Osteocyte (in vitro differentiated cells): ENCODE data around the gene CCDC89. TPM values are rescaled to one million over a fixed set of nuclear protein-coding genes. Genes with fewer than 3 reads are reported as not detected.

ENCODE experiments used
- DNase-seq: peaks from one replicate; pipeline ENCODE4 v3.0.0; 2021; ENCODE audit warnings: mixed read lengths; ENCODE audit not compliant: unreplicated experiment; ENCODE audit errors: extremely low spot score
- H3K27ac Mint-ChIP-seq: one replicate; pipeline ENCODE4 v1.8.0; 2021; ENCODE audit warnings: mild to moderate bottlenecking, mixed read lengths; ENCODE audit not compliant: unreplicated experiment
- H3K27me3 Mint-ChIP-seq: one replicate; pipeline ENCODE4 v1.8.0; 2021; ENCODE audit warnings: mixed read lengths; ENCODE audit not compliant: unreplicated experiment
- H3K36me3 Mint-ChIP-seq: one replicate; pipeline ENCODE4 v1.8.0; 2021; ENCODE audit warnings: mixed read lengths; ENCODE audit not compliant: unreplicated experiment
- H3K4me1 Mint-ChIP-seq: one replicate; pipeline ENCODE4 v1.8.0; 2021; ENCODE audit warnings: mixed read lengths; ENCODE audit not compliant: unreplicated experiment
- H3K4me3 Mint-ChIP-seq: one replicate; pipeline ENCODE4 v1.8.0; 2021; ENCODE audit warnings: mild to moderate bottlenecking, moderate library complexity, mixed read lengths; ENCODE audit not compliant: unreplicated experiment
- H3K9me3 Mint-ChIP-seq: one replicate; pipeline ENCODE4 v1.8.0; 2021; ENCODE audit warnings: mixed read lengths; ENCODE audit not compliant: unreplicated experiment
- total RNA-seq: library from RNA; stranded (reverse); gene quantifications from 2 replicates; pipeline ENCODE4 v1.2.1, GENCODE V29; 2021
- TF ChIP-seq, protein P1 (sequence below): fragments of 200-600 bp; sonication (generic); IDR thresholded peaks from 2 replicates; pipeline ENCODE4 v1.5.0; 2021; ENCODE audit warnings: antibody characterized with exemption, mild to moderate bottlenecking, moderate library complexity

CCDC89 gene
- total RNA-seq, 1 donor from 2014 or later = not detected

DNA sequence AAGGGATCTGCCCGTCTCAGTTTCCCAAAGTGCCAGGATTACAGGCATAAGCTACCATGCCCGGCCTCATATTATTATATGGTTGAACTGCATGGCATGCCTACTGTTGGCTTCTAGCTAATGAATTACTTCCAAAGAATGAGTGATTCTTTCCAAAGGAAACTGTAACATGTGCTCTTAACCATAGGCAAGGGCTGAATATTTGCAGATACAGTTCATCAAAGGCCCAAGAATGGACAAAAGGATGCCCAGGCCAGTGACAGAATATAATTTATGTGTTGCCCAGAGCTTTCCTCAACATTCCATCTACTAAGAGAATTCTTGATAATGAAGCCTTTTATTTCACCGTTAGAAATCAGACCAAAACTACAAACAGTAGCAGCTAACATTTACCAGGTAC lies 27.0 kb upstream of the CCDC89 start:
- Mint-ChIP-seq H3K27me3 (no peaks in the 10 kb centered on the region), H3K9me3 (no peaks in the 10 kb centered on the region), H3K36me3 (no peaks in the 10 kb centered on the region), H3K4me1 (no peaks in the 10 kb centered on the region), H3K27ac (no peak overlapping the region), H3K4me3 (no peak overlapping the region)
- DNase-seq = no peak
- TF ChIP-seq, protein P1, sequence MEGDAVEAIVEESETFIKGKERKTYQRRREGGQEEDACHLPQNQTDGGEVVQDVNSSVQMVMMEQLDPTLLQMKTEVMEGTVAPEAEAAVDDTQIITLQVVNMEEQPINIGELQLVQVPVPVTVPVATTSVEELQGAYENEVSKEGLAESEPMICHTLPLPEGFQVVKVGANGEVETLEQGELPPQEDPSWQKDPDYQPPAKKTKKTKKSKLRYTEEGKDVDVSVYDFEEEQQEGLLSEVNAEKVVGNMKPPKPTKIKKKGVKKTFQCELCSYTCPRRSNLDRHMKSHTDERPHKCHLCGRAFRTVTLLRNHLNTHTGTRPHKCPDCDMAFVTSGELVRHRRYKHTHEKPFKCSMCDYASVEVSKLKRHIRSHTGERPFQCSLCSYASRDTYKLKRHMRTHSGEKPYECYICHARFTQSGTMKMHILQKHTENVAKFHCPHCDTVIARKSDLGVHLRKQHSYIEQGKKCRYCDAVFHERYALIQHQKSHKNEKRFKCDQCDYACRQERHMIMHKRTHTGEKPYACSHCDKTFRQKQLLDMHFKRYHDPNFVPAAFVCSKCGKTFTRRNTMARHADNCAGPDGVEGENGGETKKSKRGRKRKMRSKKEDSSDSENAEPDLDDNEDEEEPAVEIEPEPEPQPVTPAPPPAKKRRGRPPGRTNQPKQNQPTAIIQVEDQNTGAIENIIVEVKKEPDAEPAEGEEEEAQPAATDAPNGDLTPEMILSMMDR = no peak

DNA sequence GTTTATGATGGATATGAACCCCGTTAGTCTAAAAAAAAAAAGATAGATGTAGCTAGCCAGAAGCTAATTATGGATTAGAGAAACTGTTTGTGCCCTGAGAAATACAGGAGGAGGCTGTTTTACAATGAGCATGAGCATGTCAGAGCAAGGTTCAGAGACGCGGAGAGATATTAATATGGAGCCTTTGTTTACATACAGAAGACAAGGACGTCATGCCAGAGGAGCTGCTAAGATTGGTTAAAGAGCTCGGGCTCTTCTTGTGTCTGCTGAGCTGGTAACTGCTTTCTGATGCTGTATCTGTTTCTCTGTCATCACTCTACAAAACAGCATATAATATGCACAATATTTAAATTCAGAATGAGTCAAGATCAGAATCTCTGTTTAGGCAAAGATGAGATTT lies 24.9 kb upstream of the CCDC89 start:
- TF ChIP-seq, protein P1 = no peak
- DNase-seq = no peak
- H3K36me3 Mint-ChIP-seq = no peaks in the 10 kb centered on the region
- H3K4me1 Mint-ChIP-seq = no peaks in the 10 kb centered on the region
- no peaks in the 10 kb centered on the region for H3K27me3 Mint-ChIP-seq
- H3K27ac Mint-ChIP-seq = no peak overlapping the region
- no peaks in the 10 kb centered on the region for H3K9me3 Mint-ChIP-seq
- H3K4me3 Mint-ChIP-seq = no peak overlapping the region

DNA sequence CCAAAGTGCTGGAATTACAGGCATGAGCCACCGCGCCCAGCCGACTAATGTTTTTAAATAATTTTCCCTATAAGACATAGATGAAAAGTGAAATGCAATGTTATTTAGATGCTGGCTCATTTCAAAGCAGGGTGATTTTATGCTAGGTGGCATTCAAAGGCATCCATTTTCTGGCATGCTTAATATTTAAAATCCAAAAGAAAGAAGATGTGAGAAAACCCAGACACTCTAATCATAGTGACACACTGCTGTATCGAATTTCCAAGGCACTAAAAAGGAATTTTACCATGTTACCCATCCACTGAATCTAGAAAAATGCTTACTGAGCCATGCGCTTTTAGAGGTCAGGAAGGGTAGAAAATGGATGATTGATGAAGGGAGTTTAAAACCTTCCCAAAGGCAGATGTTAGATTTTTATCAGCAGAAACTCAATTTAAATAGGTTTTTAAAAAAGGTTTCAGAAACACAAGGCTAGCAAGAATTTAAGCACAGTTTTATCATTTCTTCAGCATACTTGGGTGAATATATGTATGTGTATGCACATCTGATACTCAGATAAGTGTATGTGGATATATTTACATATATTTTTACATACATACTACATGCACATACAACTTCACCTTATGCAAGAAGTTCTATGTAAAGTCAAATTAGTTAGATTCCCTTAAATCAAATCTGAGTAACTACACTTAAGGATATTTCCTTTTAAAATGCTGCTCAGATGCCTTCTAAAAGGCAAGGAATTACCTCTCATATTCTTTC lies 24.1 kb upstream of the CCDC89 start:
- no peak for DNase-seq
- H3K36me3 Mint-ChIP-seq = no peaks in the 10 kb centered on the region
- H3K4me3 Mint-ChIP-seq = no peak overlapping the region
- no peak overlapping the region for H3K27ac Mint-ChIP-seq
- no peaks in the 10 kb centered on the region for H3K27me3 Mint-ChIP-seq
- no peaks in the 10 kb centered on the region for H3K9me3 Mint-ChIP-seq
- no peaks in the 10 kb centered on the region for H3K4me1 Mint-ChIP-seq
- TF ChIP-seq, protein P1 = no peak

DNA sequence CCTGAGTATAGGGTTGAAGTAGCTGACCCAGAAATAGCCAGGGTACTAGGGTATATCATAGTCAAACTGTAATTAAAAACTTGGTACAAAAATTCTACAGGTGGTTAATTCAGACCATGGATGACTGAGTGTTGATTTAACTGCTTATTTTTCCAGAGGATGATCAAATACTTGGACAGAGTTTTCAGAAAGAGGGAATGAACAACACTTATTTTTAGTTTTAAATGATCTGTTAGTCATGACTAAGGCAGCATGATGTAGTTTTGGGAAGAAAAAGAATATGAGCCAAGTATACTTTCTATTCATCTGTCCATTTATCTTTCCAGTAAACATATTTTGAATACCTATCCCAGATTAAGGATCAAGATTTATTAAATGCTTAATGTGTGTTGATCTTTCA lies 19.8 kb upstream of the CCDC89 start:
- no peaks in the 10 kb centered on the region for H3K27me3 Mint-ChIP-seq
- H3K4me3 Mint-ChIP-seq = no peak overlapping the region
- H3K36me3 Mint-ChIP-seq = peaks cover 4% of the 10 kb centered on the region
- TF ChIP-seq, protein P1 = no peak
- no peaks in the 10 kb centered on the region for H3K4me1 Mint-ChIP-seq
- no peak for DNase-seq
- H3K27ac Mint-ChIP-seq = no peak overlapping the region
- peaks cover 5% of the 10 kb centered on the region for H3K9me3 Mint-ChIP-seq

DNA sequence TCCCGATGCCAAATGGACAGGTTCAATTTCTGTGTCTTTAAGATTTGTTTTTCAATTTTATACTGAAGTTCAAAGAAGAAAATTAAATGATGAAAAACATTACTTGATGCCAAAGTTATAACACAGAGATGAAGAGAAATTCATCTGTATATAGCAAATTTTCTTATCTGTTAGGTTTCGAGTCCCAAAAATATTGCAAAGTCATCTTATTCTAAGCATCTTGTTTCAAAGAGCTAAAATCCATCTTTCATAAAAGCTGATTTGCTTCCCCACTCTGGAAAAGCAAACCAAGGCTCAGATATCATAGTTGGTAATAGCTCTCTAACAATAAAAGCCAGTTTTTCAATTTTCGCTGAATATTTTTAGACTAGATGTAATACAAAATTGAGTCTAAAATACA lies 19.0 kb upstream of the CCDC89 start:
- Mint-ChIP-seq H3K27me3 (no peaks in the 10 kb centered on the region), H3K36me3 (peaks cover 4% of the 10 kb centered on the region), H3K4me1 (no peaks in the 10 kb centered on the region), H3K27ac (no peak overlapping the region), H3K4me3 (no peak overlapping the region), H3K9me3 (peaks cover 5% of the 10 kb centered on the region)
- DNase-seq = no peak
- TF ChIP-seq, protein P1 = no peak
